ENCODE measurements around the gene SIK2. TPM values are rescaled to one million over a fixed set of nuclear protein-coding genes. Genes with fewer than 3 reads are reported as not detected.
A peak's percentile ranks its signal among the peaks of the same experiment; 100 is the strongest.

The SIK2 gene
- total and polyA plus RNA-seq, 9 of the 15 experiments (the other 6 are each of a cell fraction or from before 2014, with no cell fraction given), result 0.74 to 11.6 (median 3.8) TPM

DNA sequence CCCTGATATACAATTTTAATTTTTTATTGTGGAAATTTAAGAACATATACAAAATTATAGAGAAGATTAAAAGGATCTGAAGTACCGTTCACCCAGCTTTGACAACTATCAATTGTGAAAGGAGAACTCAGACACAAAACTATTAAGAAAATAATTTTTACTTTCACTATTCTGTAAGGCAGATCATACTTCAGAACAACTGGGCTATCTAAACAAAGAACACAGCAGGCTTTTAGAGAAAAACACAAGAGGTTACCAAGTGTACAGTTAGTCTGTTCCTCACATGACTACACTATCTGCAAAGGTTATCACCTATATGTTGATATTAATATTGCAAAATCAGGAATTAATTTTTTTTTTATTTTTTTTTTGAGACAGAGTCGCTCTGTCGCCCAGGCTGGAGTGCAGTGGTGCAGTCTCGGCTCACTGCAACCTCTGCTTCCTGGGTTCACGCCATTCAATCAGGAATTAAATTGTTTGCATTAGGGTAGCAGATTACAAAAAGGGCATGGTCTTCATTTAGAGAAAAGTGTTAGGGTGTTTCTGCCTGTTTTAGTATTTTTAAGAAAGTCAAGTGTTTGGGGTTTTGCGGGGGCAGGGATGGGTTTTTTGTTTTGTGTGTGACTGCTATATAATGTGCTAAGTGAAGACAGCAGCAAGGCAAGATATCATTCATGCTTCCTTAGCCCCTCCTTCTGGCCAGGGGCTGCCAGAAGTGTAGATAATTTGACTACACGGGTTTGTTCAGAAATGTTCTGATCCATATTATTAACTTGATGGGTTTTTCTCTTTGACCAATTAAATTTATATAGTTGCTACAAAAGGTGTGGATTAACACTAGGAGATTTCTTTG is 27.6 kb upstream of the SIK2 start:
- Histone ChIP-seq H3K9me3 (replicated peaks; ENCODE audit: control insufficient read depth, insufficient read depth, low read depth, low read length) (no peaks in the 10 kb centered on the region), H4K20me1 (replicated peaks; ENCODE audit: control insufficient read depth, insufficient read depth, low read length) (no peaks in the 10 kb centered on the region), H3K36me3 (ENCODE audit: control insufficient read depth, insufficient read depth, low read length) (no peaks in the 10 kb centered on the region), H3K27me3 (ENCODE audit: control insufficient read depth in 2 of 2, insufficient read depth in 2 of 2, low read length in 2 of 2) (peaks cover 3 to 7% of the 10 kb centered on the region in 2 experiments; a peak in 3 of 5 replicates), H3K4me3 (no peak overlapping the region), H3K4me1 (replicated peaks in 1 of 2; ENCODE audit: control insufficient read depth in 2 of 2, insufficient read depth in 2 of 2, low read length in 2 of 2) (peaks cover 0 to 5% of the 10 kb centered on the region in 2 experiments; a peak in 1 of 5 replicates), H3K9ac (ENCODE audit: insufficient read depth in 1 of 2, low read depth in 2 of 2, low read length in 2 of 2) (no peak overlapping the region), H3K4me2 (ENCODE audit: insufficient read depth, low read length) (no peak overlapping the region), H3K9me1 (ENCODE audit: control insufficient read depth, insufficient read depth, low read length) (no peaks in the 10 kb centered on the region), H2AFZ (ENCODE audit: low read depth, low read length) (peak overlapping the region; percentile 10), H3K79me2 (ENCODE audit: control insufficient read depth, insufficient read depth, low read length) (no peaks in the 10 kb centered on the region), H3K27ac (ENCODE audit: extremely low read depth, low read depth, low read length) (no peak overlapping the region)
- ChIA-PET CTCF (ENCODE audit: low intra/inter-chr PET ratio) (interaction anchor here (0.7 to 1.0 kb wide), 2 partner anchors 10 to 576 kb away, joined by 3 read pairs; no protein-coding TSS in a partner anchor), POLR2A (interaction anchor here (0.7 kb wide), 1 partner anchor 574 kb away, joined by 3 read pairs; no protein-coding TSS in a partner anchor)
- BruUV-seq (replicated peaks), result no TSS peak
- FAIRE-seq, result no peak
- in situ Hi-C loops (cut with MboI), result no loop called here
- whole genome bisulfite sequencing (ENCODE audit: insufficient coverage, low coverage, missing lambda C conversion rate), result 18% methylated on average over 7 of the region's 7 CpGs
- peak; percentile 87 for ATAC-seq
- peak in 1 of 4 experiments; percentile 37 for DNase-seq (ENCODE audit: extremely low read depth in 1 of 4, low spot score in 3 of 4)
- intact Hi-C loops (cut with micrococcal nuclease), result loop anchor here (2.0 kb wide), 1 partner anchor 120 kb away; no protein-coding TSS in a partner anchor
- no peak for TF ChIP-seq TAF15 (IDR thresholded peaks at IDR 0.05; ENCODE audit: low read depth, low read length)
- no peak for TF ChIP-seq TAF9B (IDR thresholded peaks at IDR 0.05; ENCODE audit: partially characterized antibody)
- TF ChIP-seq, protein P1, sequence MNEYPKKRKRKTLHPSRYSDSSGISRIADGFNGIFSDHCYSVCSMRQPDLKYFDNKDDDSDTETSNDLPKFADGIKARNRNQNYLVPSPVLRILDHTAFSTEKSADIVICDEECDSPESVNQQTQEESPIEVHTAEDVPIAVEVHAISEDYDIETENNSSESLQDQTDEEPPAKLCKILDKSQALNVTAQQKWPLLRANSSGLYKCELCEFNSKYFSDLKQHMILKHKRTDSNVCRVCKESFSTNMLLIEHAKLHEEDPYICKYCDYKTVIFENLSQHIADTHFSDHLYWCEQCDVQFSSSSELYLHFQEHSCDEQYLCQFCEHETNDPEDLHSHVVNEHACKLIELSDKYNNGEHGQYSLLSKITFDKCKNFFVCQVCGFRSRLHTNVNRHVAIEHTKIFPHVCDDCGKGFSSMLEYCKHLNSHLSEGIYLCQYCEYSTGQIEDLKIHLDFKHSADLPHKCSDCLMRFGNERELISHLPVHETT (CRISPR knock-in tag; conservative IDR thresholded peaks at IDR 0.05 in 1 of 2, IDR thresholded peaks at IDR 0.05 in 1 of 2), result no peak
- TF ChIP-seq ATF1 (CRISPR knock-in tag; IDR thresholded peaks at IDR 0.05), result no peak
- no peak for TF ChIP-seq ATF1 (tag; IDR thresholded peaks at IDR 0.05)
- TF ChIP-seq ZC3H8 (IDR thresholded peaks at IDR 0.05), result no peak
- TF ChIP-seq, protein P2, sequence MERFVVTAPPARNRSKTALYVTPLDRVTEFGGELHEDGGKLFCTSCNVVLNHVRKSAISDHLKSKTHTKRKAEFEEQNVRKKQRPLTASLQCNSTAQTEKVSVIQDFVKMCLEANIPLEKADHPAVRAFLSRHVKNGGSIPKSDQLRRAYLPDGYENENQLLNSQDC (CRISPR knock-in tag; IDR thresholded peaks at IDR 0.05), result no peak
- TF ChIP-seq SPI1 (IDR thresholded peaks at IDR 0.05; ENCODE audit: borderline replicate concordance, low read depth, low read length), result no peak
- TF ChIP-seq SMARCA5 (IDR thresholded peaks at IDR 0.05), result no peak
- no peak for TF ChIP-seq FOXK1 (CRISPR knock-in tag; IDR thresholded peaks at IDR 0.05; ENCODE audit: borderline replicate concordance)
- TF ChIP-seq, protein P3, sequence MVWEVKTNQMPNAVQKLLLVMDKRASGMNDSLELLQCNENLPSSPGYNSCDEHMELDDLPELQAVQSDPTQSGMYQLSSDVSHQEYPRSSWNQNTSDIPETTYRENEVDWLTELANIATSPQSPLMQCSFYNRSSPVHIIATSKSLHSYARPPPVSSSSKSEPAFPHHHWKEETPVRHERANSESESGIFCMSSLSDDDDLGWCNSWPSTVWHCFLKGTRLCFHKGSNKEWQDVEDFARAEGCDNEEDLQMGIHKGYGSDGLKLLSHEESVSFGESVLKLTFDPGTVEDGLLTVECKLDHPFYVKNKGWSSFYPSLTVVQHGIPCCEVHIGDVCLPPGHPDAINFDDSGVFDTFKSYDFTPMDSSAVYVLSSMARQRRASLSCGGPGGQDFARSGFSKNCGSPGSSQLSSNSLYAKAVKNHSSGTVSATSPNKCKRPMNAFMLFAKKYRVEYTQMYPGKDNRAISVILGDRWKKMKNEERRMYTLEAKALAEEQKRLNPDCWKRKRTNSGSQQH (CRISPR knock-in tag; IDR thresholded peaks at IDR 0.05), result no peak
- TF ChIP-seq, protein P4, sequence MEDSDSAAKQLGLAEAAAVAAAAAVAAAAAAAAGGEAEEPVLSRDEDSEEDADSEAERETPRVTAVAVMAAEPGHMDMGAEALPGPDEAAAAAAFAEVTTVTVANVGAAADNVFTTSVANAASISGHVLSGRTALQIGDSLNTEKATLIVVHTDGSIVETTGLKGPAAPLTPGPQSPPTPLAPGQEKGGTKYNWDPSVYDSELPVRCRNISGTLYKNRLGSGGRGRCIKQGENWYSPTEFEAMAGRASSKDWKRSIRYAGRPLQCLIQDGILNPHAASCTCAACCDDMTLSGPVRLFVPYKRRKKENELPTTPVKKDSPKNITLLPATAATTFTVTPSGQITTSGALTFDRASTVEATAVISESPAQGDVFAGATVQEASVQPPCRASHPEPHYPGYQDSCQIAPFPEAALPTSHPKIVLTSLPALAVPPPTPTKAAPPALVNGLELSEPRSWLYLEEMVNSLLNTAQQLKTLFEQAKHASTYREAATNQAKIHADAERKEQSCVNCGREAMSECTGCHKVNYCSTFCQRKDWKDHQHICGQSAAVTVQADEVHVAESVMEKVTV (CRISPR knock-in tag; IDR thresholded peaks at IDR 0.05), result peak; percentile 29; the same call in 1 of the 2 replicates
- TF ChIP-seq, protein P5, sequence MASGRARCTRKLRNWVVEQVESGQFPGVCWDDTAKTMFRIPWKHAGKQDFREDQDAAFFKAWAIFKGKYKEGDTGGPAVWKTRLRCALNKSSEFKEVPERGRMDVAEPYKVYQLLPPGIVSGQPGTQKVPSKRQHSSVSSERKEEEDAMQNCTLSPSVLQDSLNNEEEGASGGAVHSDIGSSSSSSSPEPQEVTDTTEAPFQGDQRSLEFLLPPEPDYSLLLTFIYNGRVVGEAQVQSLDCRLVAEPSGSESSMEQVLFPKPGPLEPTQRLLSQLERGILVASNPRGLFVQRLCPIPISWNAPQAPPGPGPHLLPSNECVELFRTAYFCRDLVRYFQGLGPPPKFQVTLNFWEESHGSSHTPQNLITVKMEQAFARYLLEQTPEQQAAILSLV (tag; IDR thresholded peaks at IDR 0.05), result no peak
- TF ChIP-seq FOXA3 (CRISPR knock-in tag; conservative IDR thresholded peaks at IDR 0.05 in 1 of 2, IDR thresholded peaks at IDR 0.05 in 1 of 2), result no peak
- no peak for TF ChIP-seq ILF3 (IDR thresholded peaks at IDR 0.05; ENCODE audit: borderline replicate concordance)
